ENCODE results near the gene SMC1B. TPM values are rescaled to one million over a fixed set of nuclear protein-coding genes. Genes with fewer than 3 reads are reported as not detected.
A peak's percentile ranks its signal among the peaks of the same experiment; 100 is the strongest.

Gene SMC1B
- total and polyA plus RNA-seq, 8 donors = 0.10 to 0.35 (median 0.16) TPM

- H3K4me3 ChIP-seq = no peak overlapping the region
- no peak for DNase-seq
- H3K4me1 ChIP-seq = no peaks in the 10 kb centered on the region
- H3K36me3 ChIP-seq = no peaks in the 10 kb centered on the region
- H3K9me3 ChIP-seq = no peaks in the 10 kb centered on the region
- H3K27me3 ChIP-seq = no peaks in the 10 kb centered on the region
- intact Hi-C loops (cut with DNase I) = no loop called here
- no peak for ATAC-seq
- H3K27ac ChIP-seq = no peak overlapping the region
- TF ChIP-seq CTCF (IDR thresholded peaks at IDR 0.05) = no peak
Measured at GRCh38 chr22:45454275-45454674, 40.9 kb upstream of the SMC1B start.

GRCh38 chr22:45453764-45454163 is 40.4 kb upstream of the SMC1B start:
- no peak for ATAC-seq
- TF ChIP-seq CTCF (IDR thresholded peaks at IDR 0.05) = no peak
- intact Hi-C loops (cut with DNase I) = no loop called here
- Histone ChIP-seq H3K4me1 (no peaks in the 10 kb centered on the region), H3K9me3 (no peaks in the 10 kb centered on the region), H3K27ac (no peak overlapping the region), H3K4me3 (no peak overlapping the region), H3K27me3 (no peaks in the 10 kb centered on the region), H3K36me3 (no peaks in the 10 kb centered on the region)
- no peak for DNase-seq

- H3K27ac ChIP-seq = peak overlapping the region in 1 of 2 donors; percentile 44
- intact Hi-C loops (cut with DNase I) = no loop called here
Measured at GRCh38 chr22:45452565-45453379, 39.4 kb upstream of the SMC1B start.

GRCh38 chr22:45451972-45452371 is 38.6 kb upstream of the SMC1B start:
- intact Hi-C loops (cut with DNase I) = no loop called here
- Histone ChIP-seq H3K4me3 (no peak overlapping the region), H3K27me3 (no peaks in the 10 kb centered on the region), H3K27ac (peak overlapping the region in 1 of 2 donors; percentile 44), H3K4me1 (no peaks in the 10 kb centered on the region), H3K36me3 (no peaks in the 10 kb centered on the region), H3K9me3 (no peaks in the 10 kb centered on the region)
- no peak for ATAC-seq
- DNase-seq = no peak
- no peak for TF ChIP-seq CTCF (IDR thresholded peaks at IDR 0.05)

More at GRCh38 chr22:45452565-45453379, 39.4 kb upstream of the SMC1B start:
- Histone ChIP-seq H3K9me3 (no peaks in the 10 kb centered on the region), H3K27me3 (no peaks in the 10 kb centered on the region), H3K36me3 (no peaks in the 10 kb centered on the region), H3K4me1 (no peaks in the 10 kb centered on the region), H3K4me3 (no peak overlapping the region)
- ATAC-seq = no peak
- no peak for DNase-seq
- no peak for TF ChIP-seq CTCF (IDR thresholded peaks at IDR 0.05)

- ATAC-seq = peak; percentile 59
- no peaks in the 10 kb centered on the region for H3K9me3 ChIP-seq
- intact Hi-C loops (cut with DNase I) = no loop called here
- H3K27me3 ChIP-seq = no peaks in the 10 kb centered on the region
- H3K4me1 ChIP-seq = no peaks in the 10 kb centered on the region
- no peaks in the 10 kb centered on the region for H3K36me3 ChIP-seq
- DNase-seq = peak in 2 of 4 donors; percentile 80 to 89
- no peak for TF ChIP-seq CTCF (IDR thresholded peaks at IDR 0.05)
- H3K27ac ChIP-seq = peak overlapping the region in 1 of 2 donors; percentile 62
- no peak overlapping the region for H3K4me3 ChIP-seq
Measured at GRCh38 chr22:45450921-45451651, 37.7 kb upstream of the SMC1B start.
